AG04450 (cell line): ENCODE data around the gene BICRAL. TPM values are rescaled to one million over a fixed set of nuclear protein-coding genes. Genes with fewer than 3 reads are reported as not detected.
A peak's percentile ranks its signal among the peaks of the same experiment; 100 is the strongest.

ENCODE experiments used
- CTCF ChIA-PET: fragments of 300-600, 350-600 bp; formaldehyde crosslinking; extraction: SDS; loops from one replicate; lab custom pipeline; 2022; ENCODE audit warnings: antibody characterized with exemption, inconsistent platforms; lab: Charles Lee
- POLR2A ChIA-PET: fragments of 350-600 bp; formaldehyde crosslinking; extraction: SDS; loops from one replicate; lab custom pipeline; 2021; ENCODE audit warnings: antibody characterized with exemption, inconsistent platforms; lab: Yijun Ruan, JAX
- DNase-seq: peaks from one replicate; pipeline ENCODE4 v3.0.0-alpha.2; 2011; ENCODE audit warnings: low read depth, low spot score
- H3K27ac ChIP-seq: one replicate; pipeline ENCODE4 v1.5.1; 2012; ENCODE audit warnings: low read depth, low read length, control low read depth
- H3K27me3 ChIP-seq: one replicate; pipeline ENCODE4 v1.6.0; 2012; ENCODE audit warnings: low read length; ENCODE audit not compliant: control insufficient read depth, insufficient read depth
- H3K4me3 ChIP-seq: 2 replicates; pipeline ENCODE4 v1.5.1; 2011; ENCODE audit warnings: mild to moderate bottlenecking, low read depth, low read length, control low read depth
- H3K9me3 ChIP-seq: 2 replicates; pipeline ENCODE4 v1.5.1; 2012; ENCODE audit warnings: low read length; ENCODE audit not compliant: control insufficient read depth, insufficient read depth
- polyA plus RNA-seq: library from polyadenylated mRNA; depleted of rRNA; stranded (reverse); fragments of >200 nt; gene quantifications from 2 replicates; pipeline ENCODE4 v1.2.3, GENCODE V29; 2011
- TF ChIP-seq, protein P1 (sequence below): IDR thresholded peaks from 2 replicates; pipeline ENCODE4 v1.5.1; 2011; ENCODE audit warnings: low read depth, low read length, control low read depth, inconsistent platforms

BICRAL gene
- polyA plus RNA-seq, 1 experiment: 7.0 TPM

DNA sequence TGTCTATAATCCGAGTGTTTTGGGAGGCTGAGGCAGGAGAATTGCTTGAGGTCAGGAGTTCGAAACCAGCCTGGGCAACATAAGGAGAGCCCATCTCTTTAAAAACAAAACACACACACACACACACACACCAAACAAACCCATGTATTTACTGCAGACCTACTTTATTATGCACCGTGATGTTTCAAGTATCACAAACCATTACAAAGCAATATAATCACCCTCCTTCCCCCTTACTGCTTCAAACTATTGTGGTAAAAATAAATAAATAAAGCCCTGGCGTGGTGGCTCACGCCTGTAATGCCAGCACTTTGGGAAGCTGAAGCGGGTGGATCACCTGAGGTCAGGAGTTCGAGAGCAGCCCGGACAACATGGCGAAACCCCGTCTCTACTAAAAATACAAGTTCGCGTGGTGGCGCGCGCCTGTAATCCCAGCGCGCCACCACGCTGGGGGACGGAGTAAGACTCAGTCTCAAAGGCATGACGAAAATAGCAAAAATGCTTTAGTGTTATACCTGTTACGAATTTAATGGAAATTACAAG is 37.4 kb upstream of the BICRAL start:
- TF ChIP-seq, protein P1, sequence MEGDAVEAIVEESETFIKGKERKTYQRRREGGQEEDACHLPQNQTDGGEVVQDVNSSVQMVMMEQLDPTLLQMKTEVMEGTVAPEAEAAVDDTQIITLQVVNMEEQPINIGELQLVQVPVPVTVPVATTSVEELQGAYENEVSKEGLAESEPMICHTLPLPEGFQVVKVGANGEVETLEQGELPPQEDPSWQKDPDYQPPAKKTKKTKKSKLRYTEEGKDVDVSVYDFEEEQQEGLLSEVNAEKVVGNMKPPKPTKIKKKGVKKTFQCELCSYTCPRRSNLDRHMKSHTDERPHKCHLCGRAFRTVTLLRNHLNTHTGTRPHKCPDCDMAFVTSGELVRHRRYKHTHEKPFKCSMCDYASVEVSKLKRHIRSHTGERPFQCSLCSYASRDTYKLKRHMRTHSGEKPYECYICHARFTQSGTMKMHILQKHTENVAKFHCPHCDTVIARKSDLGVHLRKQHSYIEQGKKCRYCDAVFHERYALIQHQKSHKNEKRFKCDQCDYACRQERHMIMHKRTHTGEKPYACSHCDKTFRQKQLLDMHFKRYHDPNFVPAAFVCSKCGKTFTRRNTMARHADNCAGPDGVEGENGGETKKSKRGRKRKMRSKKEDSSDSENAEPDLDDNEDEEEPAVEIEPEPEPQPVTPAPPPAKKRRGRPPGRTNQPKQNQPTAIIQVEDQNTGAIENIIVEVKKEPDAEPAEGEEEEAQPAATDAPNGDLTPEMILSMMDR: no peak
- POLR2A ChIA-PET: interaction anchor here (0.6 to 5.0 kb wide), 6 partner anchors 16 to 786 kb away, joined by 3 to 135 read pairs (median 6); partner anchors contain the start of genes BICRAL and RPL7L1
- DNase-seq: no peak
- H3K9me3 ChIP-seq: no peaks in the 10 kb centered on the region; the same call in 1 of the 2 replicates
- H3K27ac ChIP-seq: no peak overlapping the region
- no peaks in the 10 kb centered on the region for H3K27me3 ChIP-seq
- peak overlapping the region; percentile 99 for H3K4me3 ChIP-seq
- CTCF ChIA-PET: interaction anchor here (0.7 kb wide), 1 partner anchor 134 kb away, joined by 3 read pairs; no protein-coding TSS in a partner anchor

GRCh38 chr6:42745083-42745639 is 36.7 kb upstream of the BICRAL start:
- TF ChIP-seq, protein P1: no peak
- POLR2A ChIA-PET: interaction anchor here (0.6 to 5.0 kb wide), 15 partner anchors 10 to 785 kb away, joined by 3 to 135 read pairs (median 6); partner anchors contain the start of genes BICRAL, PPP2R5D and RPL7L1
- DNase-seq: no peak
- Histone ChIP-seq H3K9me3 (no peaks in the 10 kb centered on the region; the same call in 1 of the 2 replicates), H3K27me3 (no peaks in the 10 kb centered on the region), H3K4me3 (peak overlapping the region; percentile 99), H3K27ac (peak overlapping the region; percentile 70)
- CTCF ChIA-PET: interaction anchor here (1.1 kb wide), 1 partner anchor 20 kb away, joined by 9 read pairs; no protein-coding TSS in a partner anchor

GRCh38 chr6:42745640-42746462 is 36.0 kb upstream of the BICRAL start, which contains the start of gene TBCC:
Gene TBCC (minus strand): TSS chr6:42746103. CDS start chr6:42746073, 30 bp downstream.
- DNase-seq: peak; percentile 98
- Histone ChIP-seq H3K27ac (peak within 1 kb of the TSS; percentile 97), H3K9me3 (no peaks in the 10 kb centered on the region; the same call in 1 of the 2 replicates), H3K4me3 (peak within 1 kb of the TSS; percentile 99), H3K27me3 (no peaks in the 10 kb centered on the region)
- POLR2A ChIA-PET: interaction anchor here (0.5 to 5.0 kb wide), 26 partner anchors 9 to 964 kb away, joined by 3 to 135 read pairs (median 4); partner anchors contain the start of genes BICRAL, PPP2R5D and RPL7L1
- CTCF ChIA-PET: interaction anchor here (0.6 to 1.1 kb wide), 4 partner anchors 20 to 153 kb away, joined by 3 to 9 read pairs (median 4); no protein-coding TSS in a partner anchor
- TF ChIP-seq, protein P1: no peak

- TF ChIP-seq, protein P1: no peak
- CTCF ChIA-PET: interaction anchor here (0.6 to 1.1 kb wide), 4 partner anchors 20 to 152 kb away, joined by 3 to 9 read pairs (median 4); no protein-coding TSS in a partner anchor
- POLR2A ChIA-PET: interaction anchor here (0.5 to 5.0 kb wide), 29 partner anchors 8 to 238 kb away, joined by 3 to 135 read pairs (median 4); partner anchors contain the start of genes BICRAL, PPP2R5D and RPL7L1
- DNase-seq: peak; percentile 83
- H3K27me3 ChIP-seq: no peaks in the 10 kb centered on the region
- H3K4me3 ChIP-seq: peak overlapping the region; percentile 74
- no peaks in the 10 kb centered on the region; the same call in 1 of the 2 replicates for H3K9me3 ChIP-seq
- H3K27ac ChIP-seq: peak overlapping the region; percentile 97
These were observed 35.1 kb upstream of the BICRAL start for GRCh38 chr6:42746463-42747391.
